Suprapubic skin (tissue), 4 donors: Measurements from ENCODE around the gene NEU4. TPM values are rescaled to one million over a fixed set of nuclear protein-coding genes. Genes with fewer than 3 reads are reported as not detected.
A peak's percentile ranks its signal among the peaks of the same experiment; 100 is the strongest.
"Not testable (repeated sequence)": the region's sequence is repeated elsewhere in the genome, so short reads cannot be mapped to it uniquely, and the experiment has no call there.

Experiments
- DNase-seq, 2 donors: peaks; one replicate each; pipeline ENCODE4 v3.0.0-alpha.2; 2019; ENCODE audit warnings: low spot score in 2 of 2
- H3K27ac ChIP-seq: fragments of 200-600 bp; sonication (generic); one replicate; pipeline ENCODE4 v1.5.1; 2019
- H3K27me3 ChIP-seq: fragments of 200-600 bp; sonication (generic); one replicate; pipeline ENCODE4 v1.5.1; 2019
- H3K36me3 ChIP-seq: fragments of 200-600 bp; sonication (generic); one replicate; pipeline ENCODE4 v1.5.1; 2019
- H3K4me1 ChIP-seq: fragments of 200-600 bp; sonication (generic); one replicate; pipeline ENCODE4 v1.5.1; 2019
- H3K4me3 ChIP-seq: fragments of 200-600 bp; sonication (generic); one replicate; pipeline ENCODE4 v1.5.1; 2019; ENCODE audit warnings: mild to moderate bottlenecking
- H3K9me3 ChIP-seq: fragments of 200-600 bp; sonication (generic); one replicate; pipeline ENCODE4 v1.5.1; 2019
- EP300 ChIP-seq: sonication (generic); formaldehyde crosslinking; IDR thresholded peaks from one replicate; pipeline ENCODE4 v1.6.1; 2017; ENCODE audit warnings: antibody characterized with exemption
- POLR2A ChIP-seq, 2 donors: fragments of 450-650 bp; IDR thresholded peaks; one replicate each; pipeline ENCODE4 v1.6.1; 2017; ENCODE audit warnings: antibody characterized with exemption in 2 of 2, mild to moderate bottlenecking in 2 of 2, moderate library complexity in 2 of 2
- POLR2AphosphoS5 ChIP-seq, 3 donors: sonication (generic); formaldehyde crosslinking; IDR thresholded peaks; one replicate each; pipeline ENCODE4 v1.6.1; 2017; ENCODE audit warnings: antibody characterized with exemption in 3 of 3
- WGBS: methylation state at CpG from one replicate; pipeline ENCODE4 v1.1.5; 2018; 5-methylcytosine and 5-hydroxymethylcytosine counted together
- total RNA-seq, 4 donors: library from RNA; depleted of rRNA; stranded (reverse); fragments of >200 nt; gene quantifications; one replicate each; pipeline ENCODE4 v1.1.0, GENCODE V29; 2016
- TF ChIP-seq, protein P1 (sequence below), 2 donors: fragments of 200-600 bp in 1 of 2; fragments of 450-650 bp in 1 of 2; sonication (generic) in 1 of 2; IDR thresholded peaks; one replicate each; pipeline ENCODE4 v1.5.1; 2016 to 2019; ENCODE audit warnings: antibody characterized with exemption in 2 of 2, mild to moderate bottlenecking in 1 of 2, moderate library complexity in 1 of 2

NEU4 gene
- total RNA-seq, 4 donors from 2014 or later, result 0.21 to 0.70 TPM; not detected in 2

DNA sequence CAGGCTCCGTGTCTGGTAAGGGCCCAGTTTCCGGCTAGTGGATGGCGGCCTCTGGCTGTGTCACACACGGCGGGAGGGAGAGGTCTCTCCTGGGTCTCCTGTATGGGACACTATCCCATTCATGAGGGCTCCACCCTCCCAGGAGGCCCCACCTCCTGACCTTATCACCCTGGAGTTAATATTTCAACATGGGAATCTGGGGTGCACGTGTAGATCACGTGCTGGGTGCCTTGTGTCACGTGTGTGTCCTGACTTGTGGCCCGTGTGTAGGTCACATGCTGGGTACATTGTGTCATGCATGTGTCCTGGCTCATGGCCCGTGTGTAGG is 9.9 kb downstream of the NEU4 start:
- WGBS, result no CpG with 5 or more reads among the region's 10 CpGs
- Histone ChIP-seq H3K4me1 (no peaks in the 10 kb centered on the region), H3K36me3 (no peaks in the 10 kb centered on the region), H3K27me3 (peaks cover 34% of the 10 kb centered on the region), H3K4me3 (no peak overlapping the region), H3K9me3 (no peaks in the 10 kb centered on the region), H3K27ac (no peak overlapping the region)
- peak; percentile 46 to 55 for DNase-seq
- TF ChIP-seq POLR2AphosphoS5 (IDR thresholded peaks at IDR 0.05), result no peak
- TF ChIP-seq, protein P1, sequence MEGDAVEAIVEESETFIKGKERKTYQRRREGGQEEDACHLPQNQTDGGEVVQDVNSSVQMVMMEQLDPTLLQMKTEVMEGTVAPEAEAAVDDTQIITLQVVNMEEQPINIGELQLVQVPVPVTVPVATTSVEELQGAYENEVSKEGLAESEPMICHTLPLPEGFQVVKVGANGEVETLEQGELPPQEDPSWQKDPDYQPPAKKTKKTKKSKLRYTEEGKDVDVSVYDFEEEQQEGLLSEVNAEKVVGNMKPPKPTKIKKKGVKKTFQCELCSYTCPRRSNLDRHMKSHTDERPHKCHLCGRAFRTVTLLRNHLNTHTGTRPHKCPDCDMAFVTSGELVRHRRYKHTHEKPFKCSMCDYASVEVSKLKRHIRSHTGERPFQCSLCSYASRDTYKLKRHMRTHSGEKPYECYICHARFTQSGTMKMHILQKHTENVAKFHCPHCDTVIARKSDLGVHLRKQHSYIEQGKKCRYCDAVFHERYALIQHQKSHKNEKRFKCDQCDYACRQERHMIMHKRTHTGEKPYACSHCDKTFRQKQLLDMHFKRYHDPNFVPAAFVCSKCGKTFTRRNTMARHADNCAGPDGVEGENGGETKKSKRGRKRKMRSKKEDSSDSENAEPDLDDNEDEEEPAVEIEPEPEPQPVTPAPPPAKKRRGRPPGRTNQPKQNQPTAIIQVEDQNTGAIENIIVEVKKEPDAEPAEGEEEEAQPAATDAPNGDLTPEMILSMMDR (IDR thresholded peaks at IDR 0.05), result no peak
- no peak for TF ChIP-seq POLR2A (IDR thresholded peaks at IDR 0.05)

DNA sequence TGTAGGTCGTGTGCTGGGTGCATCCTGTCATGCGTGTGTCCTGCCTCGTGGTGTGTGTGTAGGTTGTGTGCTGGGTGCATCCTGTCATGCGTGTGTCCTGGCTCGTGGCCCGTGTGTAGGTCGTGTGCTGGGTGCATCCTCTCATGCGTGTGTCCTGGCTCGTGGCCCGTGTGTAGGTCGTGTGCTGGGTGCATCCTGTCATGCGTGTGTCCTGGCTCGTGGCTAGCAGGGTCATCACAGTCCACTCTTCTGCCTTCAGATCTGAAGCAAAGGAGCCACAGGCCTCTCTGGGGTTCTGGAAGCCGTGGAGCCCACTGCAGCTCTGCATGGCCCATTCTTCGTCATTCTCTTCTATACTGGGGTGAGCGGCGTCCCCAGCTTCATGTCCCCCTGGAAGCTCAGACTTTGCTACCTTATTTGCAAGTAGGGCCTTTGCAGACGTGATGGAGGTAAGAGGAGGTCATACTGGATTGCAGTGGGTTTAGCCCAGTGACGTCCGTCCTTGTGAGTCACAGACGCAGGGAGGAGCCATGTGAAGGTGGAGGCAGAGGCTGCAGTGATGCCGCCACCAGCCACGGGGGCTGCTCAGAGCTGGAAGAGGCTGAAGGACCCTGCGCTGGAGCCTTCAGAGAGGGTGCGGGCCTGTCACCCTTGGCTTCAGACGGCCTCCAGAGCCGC is 11.1 kb downstream of the NEU4 start:
- H3K27ac ChIP-seq, H3K4me3 ChIP-seq, H3K4me1 ChIP-seq, H3K9me3 ChIP-seq, H3K36me3 ChIP-seq: not testable (repeated sequence)
- peak; percentile 57 to 65 for DNase-seq
- peaks cover 27% of the 10 kb centered on the region for H3K27me3 ChIP-seq
- WGBS, result 90% methylated on average over 14 of the region's 27 CpGs

DNA sequence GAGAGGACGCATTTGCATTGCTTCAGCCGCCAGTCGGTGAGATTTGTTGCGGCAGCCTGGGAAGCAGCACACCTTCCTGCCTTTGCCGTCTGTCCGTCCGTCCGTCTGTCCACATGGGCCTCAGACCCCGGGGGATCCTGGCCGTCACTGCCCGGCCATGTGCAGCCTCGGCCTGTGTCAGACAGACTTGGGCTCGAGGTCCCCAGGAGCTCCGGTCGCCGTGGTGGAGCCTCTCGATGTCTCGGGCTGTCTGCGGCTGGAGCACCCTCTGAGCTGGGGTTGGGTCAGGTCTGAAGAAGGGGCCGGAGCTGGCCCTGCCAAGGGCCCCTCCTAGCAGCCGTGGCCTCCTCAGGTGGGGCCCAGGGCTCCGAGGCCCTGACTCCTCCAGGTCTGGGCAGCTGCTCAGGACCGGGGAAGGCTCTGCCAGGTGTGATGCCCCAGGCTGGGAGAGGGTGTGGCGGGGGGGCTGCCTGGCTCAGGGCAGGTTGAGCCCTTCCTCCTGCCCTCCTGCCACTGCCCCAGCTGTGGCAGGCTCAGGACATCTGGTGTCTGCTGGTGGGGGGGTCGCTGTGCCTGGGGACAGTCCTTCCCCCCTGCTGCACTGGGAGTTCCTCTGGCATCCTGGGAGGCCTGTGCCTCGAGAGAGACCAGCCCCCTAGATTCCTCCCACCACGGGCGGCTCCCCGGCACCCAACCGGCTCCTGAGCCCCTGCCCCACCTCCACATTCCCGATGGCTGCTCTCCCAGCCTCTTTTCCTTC is 11.8 kb downstream of the NEU4 start:
- H3K9me3 ChIP-seq, result no peaks in the 10 kb centered on the region
- H3K27me3 ChIP-seq, result peaks cover 27% of the 10 kb centered on the region
- H3K27ac ChIP-seq, result no peak overlapping the region
- no peaks in the 10 kb centered on the region for H3K36me3 ChIP-seq
- peak; percentile 58 to 67 for DNase-seq
- WGBS, result 83% methylated on average over 10 of the region's 31 CpGs
- TF ChIP-seq POLR2A (IDR thresholded peaks at IDR 0.05) (no peak), EP300 (no peak), POLR2AphosphoS5 (IDR thresholded peaks at IDR 0.05) (no peak)
- TF ChIP-seq, protein P1 (IDR thresholded peaks at IDR 0.05), result no peak
- H3K4me1 ChIP-seq, result no peaks in the 10 kb centered on the region
- no peak overlapping the region for H3K4me3 ChIP-seq

DNA sequence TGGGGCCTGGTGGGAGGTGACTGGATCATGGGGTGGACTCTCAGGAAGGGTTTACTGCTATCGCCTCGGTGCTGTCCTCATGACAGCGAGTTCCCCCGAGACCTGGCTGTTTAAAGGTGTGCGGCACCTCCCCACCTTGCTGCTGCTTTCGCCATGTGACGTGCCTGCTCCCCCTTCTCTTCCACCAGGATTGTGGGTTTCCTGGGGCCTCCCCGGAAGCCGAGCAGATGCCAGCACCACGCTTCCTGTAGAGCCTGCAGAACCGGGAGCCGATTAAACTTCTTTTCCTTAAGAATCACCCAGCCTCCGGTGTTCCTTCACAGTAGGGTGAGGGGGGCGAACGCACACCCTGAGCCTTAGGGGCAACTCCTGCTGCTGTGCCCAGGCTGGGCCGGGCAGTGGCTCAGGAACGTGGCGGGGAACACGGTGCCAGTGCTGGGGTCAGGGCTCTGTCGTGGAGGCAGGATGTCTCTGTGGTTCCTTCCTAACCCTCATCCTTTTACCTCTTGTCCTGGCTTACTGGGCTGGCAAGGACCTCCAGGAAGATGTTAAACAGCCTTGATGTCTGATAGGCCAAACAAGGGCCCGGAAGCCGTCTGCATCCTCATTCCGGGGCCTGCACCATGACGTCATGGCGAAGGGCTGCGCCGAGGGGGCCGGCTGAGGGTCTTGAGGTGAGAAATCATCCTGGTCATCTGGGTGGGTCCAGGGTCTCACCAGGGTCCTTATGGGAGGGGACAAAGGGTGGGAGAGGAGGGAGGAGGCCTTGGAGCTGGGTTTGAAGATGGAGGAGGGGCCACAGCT is 12.7 kb downstream of the NEU4 start:
- TF ChIP-seq EP300, result no peak
- no peak for TF ChIP-seq POLR2AphosphoS5 (IDR thresholded peaks at IDR 0.05)
- TF ChIP-seq POLR2A (IDR thresholded peaks at IDR 0.05), result no peak
- TF ChIP-seq, protein P1 (IDR thresholded peaks at IDR 0.05), result no peak
- no peak overlapping the region for H3K27ac ChIP-seq
- H3K9me3 ChIP-seq, result no peaks in the 10 kb centered on the region
- 71% methylated on average over 24 of the region's 28 CpGs for WGBS
- no peaks in the 10 kb centered on the region for H3K36me3 ChIP-seq
- no peaks in the 10 kb centered on the region for H3K4me1 ChIP-seq
- H3K4me3 ChIP-seq, result no peak overlapping the region
- H3K27me3 ChIP-seq, result peaks cover 21% of the 10 kb centered on the region
- peak; percentile 56 to 73 for DNase-seq

DNA sequence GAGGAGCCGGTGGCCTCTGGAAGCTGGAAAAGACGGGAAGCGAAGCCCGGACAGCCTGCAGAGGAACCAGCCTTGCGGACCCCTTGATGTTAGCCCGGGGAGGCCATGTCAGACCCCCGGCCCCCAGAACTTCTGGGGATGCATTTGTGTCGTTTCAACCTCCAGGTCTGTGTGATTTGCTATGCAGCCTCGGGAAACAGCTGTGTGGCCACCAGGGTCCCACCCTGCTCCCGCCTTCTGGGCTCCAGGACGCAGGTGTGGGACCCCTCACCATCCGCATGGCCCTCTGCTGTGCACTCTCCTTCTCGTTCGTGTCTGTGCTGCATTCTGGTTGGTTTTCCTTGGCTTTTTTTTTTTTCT is 13.3 kb downstream of the NEU4 start:
- peak in 1 of 2 donors; percentile 38 for DNase-seq
- H3K27ac ChIP-seq, result no peak overlapping the region
- peaks cover 19% of the 10 kb centered on the region for H3K27me3 ChIP-seq
- TF ChIP-seq POLR2A (IDR thresholded peaks at IDR 0.05), result no peak
- TF ChIP-seq EP300, result no peak
- peaks cover 5% of the 10 kb centered on the region for H3K9me3 ChIP-seq
- 82% methylated on average over 14 of the region's 14 CpGs for WGBS
- H3K36me3 ChIP-seq, result no peaks in the 10 kb centered on the region
- H3K4me3 ChIP-seq, result no peak overlapping the region
- H3K4me1 ChIP-seq, result no peaks in the 10 kb centered on the region

DNA sequence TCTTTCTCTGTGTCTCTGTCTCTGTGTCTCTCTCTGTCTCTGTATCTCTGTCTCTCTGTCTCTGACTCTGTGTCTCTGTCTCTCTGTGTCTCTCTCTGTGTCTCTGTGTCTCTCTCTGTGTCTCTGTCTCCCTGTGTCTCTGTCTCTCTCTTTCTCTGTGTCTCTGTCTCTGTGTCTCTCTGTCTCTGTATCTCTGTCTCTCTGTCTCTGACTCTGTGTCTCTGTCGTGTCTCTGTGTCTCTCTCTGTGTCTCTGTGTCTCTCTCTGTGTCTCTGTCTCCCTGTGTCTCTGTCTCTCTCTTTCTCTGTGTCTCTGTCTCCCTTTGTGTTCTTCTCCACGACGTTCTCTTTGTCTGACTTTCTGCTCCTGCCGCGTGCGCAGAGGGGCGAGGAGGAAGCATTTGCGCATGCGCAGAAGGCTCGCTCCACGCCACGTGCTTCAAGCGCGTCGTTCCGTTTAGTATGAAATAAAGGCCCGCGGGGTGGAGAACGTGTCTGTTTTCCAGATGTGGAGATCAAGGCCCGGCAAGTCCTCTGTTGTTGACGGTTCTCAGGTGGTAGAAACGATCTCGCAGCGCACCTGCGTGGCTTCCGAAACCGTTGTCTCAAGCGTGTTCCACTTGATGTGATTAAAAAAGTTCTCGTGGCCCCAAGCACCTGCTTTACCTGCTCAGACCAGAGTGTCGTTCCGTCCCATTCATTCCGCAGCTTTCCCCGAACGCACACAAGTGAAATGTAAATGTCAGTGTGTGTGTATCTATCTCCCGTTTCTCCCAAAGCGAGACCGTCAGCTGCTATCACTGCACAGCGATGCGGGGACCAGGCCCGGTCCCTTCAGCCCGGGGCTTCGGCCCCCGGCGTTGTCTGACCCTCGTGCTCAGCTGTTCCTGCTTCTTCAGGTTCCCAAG is 14.8 kb downstream of the NEU4 start:
- peak in 1 of 2 donors; percentile 54 for DNase-seq

More for the DNA sequence above, 14.8 kb downstream of the NEU4 start:
- not testable (repeated sequence) for H3K4me3 ChIP-seq, H3K36me3 ChIP-seq, H3K9me3 ChIP-seq, H3K4me1 ChIP-seq, H3K27ac ChIP-seq
- WGBS, result 86% methylated on average over 45 of the region's 45 CpGs
- peaks cover 19% of the 10 kb centered on the region for H3K27me3 ChIP-seq
